Mesodermal cell (in vitro differentiated cells): ENCODE data around the gene MBNL3.
"Not testable (repeated sequence)": the region's sequence is repeated elsewhere in the genome, so short reads cannot be mapped to it uniquely, and the experiment has no call there.

Source experiments
- H3K27ac ChIP-seq: 2 replicates; pipeline ENCODE4 v1.7.0; 2013; ENCODE audit warnings: mild to moderate bottlenecking, low read depth, low read length, moderate library complexity; ENCODE audit not compliant: severe bottlenecking
- H3K36me3 ChIP-seq: 2 replicates; pipeline ENCODE4 v1.7.1; 2013; ENCODE audit warnings: mild to moderate bottlenecking, low read length, moderate library complexity; ENCODE audit not compliant: control insufficient read depth, insufficient read depth
- H3K4me1 ChIP-seq: one replicate; pipeline ENCODE4 v1.7.1; 2013; ENCODE audit warnings: mild to moderate bottlenecking, low read length; ENCODE audit not compliant: insufficient read depth, control insufficient read depth, poor library complexity, severe bottlenecking
- H3K4me3 ChIP-seq: 2 replicates; pipeline ENCODE4 v1.7.0; 2013; ENCODE audit warnings: low read length, control low read depth, mild to moderate bottlenecking; ENCODE audit not compliant: insufficient read depth, poor library complexity, severe bottlenecking; ENCODE audit errors: extremely low read depth
- H3K9me3 ChIP-seq: 2 replicates; pipeline ENCODE4 v1.7.1; 2013; ENCODE audit warnings: mild to moderate bottlenecking, low read length, moderate library complexity; ENCODE audit not compliant: control insufficient read depth
- WGBS, 2 experiments: methylation state at CpG; one replicate each; pipeline ENCODE4 v1.1.5; 2013; ENCODE audit warnings: missing lambda C conversion rate in 2 of 2; ENCODE audit not compliant: insufficient coverage in 2 of 2; 5-methylcytosine and 5-hydroxymethylcytosine counted together

Gene MBNL3

DNA sequence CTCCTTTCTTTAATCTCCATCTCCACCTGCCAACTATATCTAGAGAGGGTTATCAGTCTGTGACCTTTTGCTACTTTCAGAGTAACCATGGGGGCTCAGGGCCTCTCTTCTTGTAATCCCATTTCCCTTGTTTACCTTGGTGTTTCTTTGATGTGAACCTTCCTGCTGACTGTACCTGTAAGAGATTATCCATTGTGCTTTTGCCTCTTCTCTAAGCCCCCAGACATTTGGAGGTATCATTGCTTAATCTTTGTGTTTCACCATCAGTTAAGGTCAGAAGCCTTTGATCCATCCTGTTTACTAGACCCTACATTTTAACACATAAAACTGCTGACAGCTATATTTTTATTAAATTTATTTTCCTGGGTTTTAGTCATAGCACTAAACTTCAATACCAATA, 157.8 kb downstream of the MBNL3 start:
- H3K36me3 ChIP-seq: no peaks in the 10 kb centered on the region
- no peaks in the 10 kb centered on the region for H3K9me3 ChIP-seq
- no peaks in the 10 kb centered on the region for H3K4me1 ChIP-seq
- H3K27ac ChIP-seq: no peak overlapping the region
- no peak overlapping the region for H3K4me3 ChIP-seq

DNA sequence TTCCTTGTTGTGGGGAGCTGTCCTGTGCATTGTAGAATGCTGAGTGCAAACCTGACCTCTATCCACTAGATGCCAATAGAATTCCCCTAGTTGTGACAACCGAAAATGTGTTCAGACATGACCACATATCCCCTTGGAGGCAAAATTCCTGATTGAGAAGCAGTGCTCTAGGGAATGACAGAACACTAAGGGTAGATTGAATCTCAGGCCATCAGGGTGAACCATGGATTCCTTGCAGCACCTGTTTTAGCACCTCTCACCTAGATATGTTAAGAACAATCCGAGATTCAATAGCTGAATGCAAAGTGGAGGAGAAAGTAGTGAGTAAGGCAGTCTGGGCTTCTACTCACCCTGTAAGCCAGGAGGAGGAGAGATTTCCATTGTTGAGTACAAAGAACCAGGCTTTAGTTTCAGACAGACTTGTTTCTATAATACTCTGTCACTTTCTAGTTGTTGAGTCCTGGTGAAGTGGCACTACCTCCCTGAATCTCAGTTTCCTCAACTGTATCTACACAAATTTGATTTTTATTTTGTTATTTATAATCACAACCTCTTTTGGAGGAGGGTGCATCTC, 158.6 kb downstream of the MBNL3 start:
- H3K9me3 ChIP-seq: no peaks in the 10 kb centered on the region
- no CpG with 5 or more reads among the region's 2 CpGs for WGBS, 2 experiments
- H3K27ac ChIP-seq: no peak overlapping the region
- H3K36me3 ChIP-seq: no peaks in the 10 kb centered on the region
- H3K4me3 ChIP-seq: no peak overlapping the region
- H3K4me1 ChIP-seq: no peaks in the 10 kb centered on the region

DNA sequence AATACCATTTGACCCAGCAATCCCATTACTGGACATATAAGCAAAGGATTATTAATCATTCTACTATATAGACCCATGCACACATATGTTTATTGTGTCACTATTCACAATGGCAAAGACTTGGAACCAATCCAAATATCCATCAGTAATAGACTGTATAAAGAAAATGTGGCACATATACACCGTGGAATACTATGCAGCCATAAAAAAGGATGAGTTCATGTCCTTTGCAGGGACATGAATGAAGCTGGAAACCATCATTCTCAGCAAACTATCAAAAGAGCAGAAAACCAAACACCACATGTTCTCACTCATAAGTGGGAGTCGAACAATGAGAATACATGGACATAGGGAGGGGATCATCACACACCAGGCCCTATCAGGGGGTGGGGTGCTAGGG, 161.9 kb downstream of the MBNL3 start:
- not testable (repeated sequence) for H3K27ac ChIP-seq, H3K36me3 ChIP-seq, H3K4me3 ChIP-seq, H3K4me1 ChIP-seq, H3K9me3 ChIP-seq
- no CpG with 5 or more reads among the region's 2 CpGs for WGBS, 2 experiments
